A673 (cell line): ENCODE data around the gene PRODH. TPM values are rescaled to one million over a fixed set of nuclear protein-coding genes. Genes with fewer than 3 reads are reported as not detected.
"Not testable (repeated sequence)": the region's sequence is repeated elsewhere in the genome, so short reads cannot be mapped to it uniquely, and the experiment has no call there.

Experiments used
- BruUV-seq: library from RNA; stranded (reverse); fragments of 400-500 nt; replicated peaks from 2 replicates; lab custom pipeline; 2021; lab: Mats Ljungman, UMichigan
- CTCF ChIA-PET: fragments of 300-600 bp; sonication (Branson Sonifier 250); formaldehyde crosslinking; loops from one replicate; lab custom pipeline; 2022; ENCODE audit warnings: antibody characterized with exemption; lab: Charles Lee
- POLR2A ChIA-PET: fragments of 300-600 bp; sonication (Branson Sonifier 250); formaldehyde crosslinking; loops from one replicate; lab custom pipeline; 2022; ENCODE audit warnings: antibody characterized with exemption; ENCODE audit not compliant: low non-redundant PET; lab: Charles Lee
- DNase-seq: peaks from one replicate; pipeline ENCODE4 v3.0.0-alpha.2; 2015; ENCODE audit warnings: low spot score
- H3K27ac ChIP-seq: fragments of 200-600 bp; sonication (generic); 2 replicates; pipeline ENCODE4 v1.5.1; 2016; ENCODE audit warnings: mixed run types, low read depth, mild to moderate bottlenecking, mixed read lengths, antibody characterized with exemption, low read length; ENCODE audit not compliant: poor library complexity, severe bottlenecking
- H3K27me3 ChIP-seq: fragments of 200-600 bp; sonication (generic); replicated peaks from 2 replicates; pipeline ENCODE4 v1.6.1; 2017; ENCODE audit warnings: mixed run types, low read depth, mild to moderate bottlenecking, mixed read lengths, antibody characterized with exemption, low read length; ENCODE audit not compliant: insufficient read depth, poor library complexity
- H3K36me3 ChIP-seq: fragments of 200-600 bp; sonication (generic); 2 replicates; pipeline ENCODE4 v1.6.1; 2016; ENCODE audit warnings: mixed run types, mild to moderate bottlenecking, mixed read lengths, antibody characterized with exemption, low read length; ENCODE audit not compliant: insufficient read depth, poor library complexity, severe bottlenecking
- H3K4me1 ChIP-seq: fragments of 200-600 bp; sonication (generic); 2 replicates; pipeline ENCODE4 v1.6.1; 2017; ENCODE audit warnings: mixed run types, mild to moderate bottlenecking, mixed read lengths, antibody characterized with exemption, low read length; ENCODE audit not compliant: insufficient read depth, poor library complexity, severe bottlenecking
- H3K4me3 ChIP-seq: fragments of 200-600 bp; sonication (generic); 2 replicates; pipeline ENCODE4 v1.5.1; 2016; ENCODE audit warnings: low read depth, mixed run types, mild to moderate bottlenecking, mixed read lengths, low read length; ENCODE audit not compliant: poor library complexity, severe bottlenecking
- H3K9me3 ChIP-seq: fragments of 200-600 bp; sonication (generic); 2 replicates; pipeline ENCODE4 v1.6.1; 2016; ENCODE audit warnings: mixed run types, low read depth, mild to moderate bottlenecking, mixed read lengths, antibody characterized with exemption, low read length; ENCODE audit not compliant: poor library complexity, severe bottlenecking
- EZH2 ChIP-seq: fragments of 200-600 bp; sonication (generic); IDR thresholded peaks from 2 replicates; pipeline ENCODE4 v1.6.1; 2017; ENCODE audit warnings: borderline replicate concordance, low read depth, mild to moderate bottlenecking, mixed read lengths, antibody characterized with exemption, low read length; ENCODE audit not compliant: poor library complexity, severe bottlenecking
- intact Hi-C: fragments of 100-400 bp; cut with micrococcal nuclease; formaldehyde crosslinking; loops from one replicate; pipeline ENCODE4 v1.10.0; 2022; ENCODE audit not compliant: unreplicated experiment
- total RNA-seq: library from RNA; stranded (reverse); gene quantifications from 2 replicates; pipeline ENCODE4 v1.2.3, GENCODE V29; 2021
- TF ChIP-seq, protein P1 (sequence below): fragments of 300-800, 200-600 bp; sonication (generic); conservative IDR thresholded peaks from 2 replicates; pipeline ENCODE4 v1.5.1; 2017; ENCODE audit warnings: low read depth, mild to moderate bottlenecking, antibody characterized with exemption, low read length, moderate library complexity, mixed read lengths

The PRODH gene
- total RNA-seq, 1 experiment from 2014 or later = 10.9 TPM

DNA sequence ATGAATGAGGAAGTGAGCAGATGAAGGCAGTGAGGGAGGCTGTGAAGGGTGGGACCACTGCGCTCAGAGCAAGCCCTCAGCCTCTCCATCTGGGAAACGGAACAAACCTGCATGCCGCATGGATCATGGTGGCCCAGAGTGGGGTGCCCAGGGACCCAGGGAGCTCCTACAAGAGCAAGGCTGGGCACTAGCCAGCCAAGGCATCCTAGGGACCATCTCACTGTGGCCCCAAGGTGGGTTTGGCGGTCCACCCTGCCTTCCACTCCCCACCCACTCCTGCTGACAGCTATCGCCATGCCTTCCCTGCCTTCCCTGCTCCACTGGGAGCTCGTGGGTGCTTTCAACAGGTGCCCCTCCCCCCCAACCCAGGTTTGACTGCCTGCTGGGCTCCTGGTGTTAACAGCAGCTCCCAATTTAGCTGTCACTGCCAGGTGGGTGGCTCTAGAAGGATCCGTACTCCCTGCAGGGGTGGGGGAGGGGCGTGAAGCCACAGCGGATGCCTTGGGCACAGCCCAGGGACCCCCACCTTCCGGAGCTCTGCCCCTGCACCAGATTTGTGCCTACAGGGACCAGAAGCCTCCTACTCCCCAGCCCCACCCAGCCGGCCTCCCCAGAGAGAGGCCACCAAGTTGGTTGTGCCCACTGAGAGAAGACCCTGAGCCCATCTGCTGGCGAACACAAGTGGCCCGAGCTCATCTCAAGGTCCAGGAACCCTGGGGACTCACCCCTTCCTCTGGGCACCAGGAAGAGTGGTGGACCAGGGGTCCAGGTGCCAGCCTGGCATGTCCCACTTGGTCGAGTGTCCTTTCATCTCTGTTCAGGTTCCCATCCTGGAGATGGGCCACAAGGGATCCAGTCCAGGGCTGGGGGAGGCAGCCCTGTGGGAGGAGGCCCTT lies 29.7 kb upstream of the PRODH start:
- intact Hi-C loops = no loop called here
- CTCF ChIA-PET = no interaction called here

DNA sequence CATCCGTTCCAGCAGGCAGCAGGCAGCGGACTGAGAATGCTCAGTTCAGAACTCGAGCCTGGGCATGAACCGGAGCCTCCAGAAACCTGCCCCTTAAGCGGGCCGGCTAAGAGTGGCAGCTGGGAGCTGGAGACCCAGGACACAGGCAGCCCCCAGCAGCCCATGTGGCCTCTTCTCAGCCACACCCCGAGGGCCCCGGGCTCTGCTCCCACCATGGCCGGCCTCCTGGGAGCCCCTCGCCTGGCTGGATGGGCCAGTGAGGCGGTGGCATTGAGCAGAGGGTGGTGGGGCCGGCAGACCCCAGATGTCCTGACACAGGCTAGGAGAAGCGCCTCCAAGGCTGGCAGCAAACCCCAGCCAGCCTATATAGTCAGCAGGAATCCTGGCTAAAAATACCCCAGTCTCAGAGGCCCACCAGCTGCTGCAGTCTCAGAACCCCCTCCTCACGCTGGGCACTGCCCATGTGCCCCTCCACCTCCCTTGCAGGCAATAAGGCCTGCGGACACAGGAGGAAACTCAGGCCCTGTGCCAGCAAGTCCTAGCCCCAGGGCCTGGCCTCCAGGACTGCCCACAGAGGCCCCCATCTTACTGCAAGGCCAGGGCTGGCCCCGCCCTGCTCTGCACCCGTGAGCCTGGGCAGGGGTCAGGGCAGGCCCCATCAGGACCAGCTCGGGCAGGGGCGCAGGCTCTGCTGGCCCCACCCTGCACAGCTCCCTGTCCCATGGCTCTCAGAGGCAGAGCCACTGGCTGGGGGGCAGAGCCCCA lies 28.6 kb upstream of the PRODH start:
- intact Hi-C loops, H3K27me3 ChIP-seq, H3K4me3 ChIP-seq, DNase-seq, BruUV-seq, H3K27ac ChIP-seq, H3K4me1 ChIP-seq, H3K36me3 ChIP-seq, POLR2A ChIA-PET, H3K9me3 ChIP-seq, CTCF ChIA-PET: not testable (repeated sequence)

More for the DNA sequence above, 29.7 kb upstream of the PRODH start:
- no peaks in the 10 kb centered on the region for H3K4me1 ChIP-seq
- DNase-seq = no peak
- H3K4me3 ChIP-seq = no peak overlapping the region
- no peaks in the 10 kb centered on the region for H3K27me3 ChIP-seq
- H3K36me3 ChIP-seq = no peaks in the 10 kb centered on the region
- no TSS peak for BruUV-seq
- H3K9me3 ChIP-seq = no peaks in the 10 kb centered on the region
- POLR2A ChIA-PET = no interaction called here
- no peak for TF ChIP-seq EZH2
- TF ChIP-seq, protein P1, sequence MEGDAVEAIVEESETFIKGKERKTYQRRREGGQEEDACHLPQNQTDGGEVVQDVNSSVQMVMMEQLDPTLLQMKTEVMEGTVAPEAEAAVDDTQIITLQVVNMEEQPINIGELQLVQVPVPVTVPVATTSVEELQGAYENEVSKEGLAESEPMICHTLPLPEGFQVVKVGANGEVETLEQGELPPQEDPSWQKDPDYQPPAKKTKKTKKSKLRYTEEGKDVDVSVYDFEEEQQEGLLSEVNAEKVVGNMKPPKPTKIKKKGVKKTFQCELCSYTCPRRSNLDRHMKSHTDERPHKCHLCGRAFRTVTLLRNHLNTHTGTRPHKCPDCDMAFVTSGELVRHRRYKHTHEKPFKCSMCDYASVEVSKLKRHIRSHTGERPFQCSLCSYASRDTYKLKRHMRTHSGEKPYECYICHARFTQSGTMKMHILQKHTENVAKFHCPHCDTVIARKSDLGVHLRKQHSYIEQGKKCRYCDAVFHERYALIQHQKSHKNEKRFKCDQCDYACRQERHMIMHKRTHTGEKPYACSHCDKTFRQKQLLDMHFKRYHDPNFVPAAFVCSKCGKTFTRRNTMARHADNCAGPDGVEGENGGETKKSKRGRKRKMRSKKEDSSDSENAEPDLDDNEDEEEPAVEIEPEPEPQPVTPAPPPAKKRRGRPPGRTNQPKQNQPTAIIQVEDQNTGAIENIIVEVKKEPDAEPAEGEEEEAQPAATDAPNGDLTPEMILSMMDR = no peak
- no peak overlapping the region for H3K27ac ChIP-seq

DNA sequence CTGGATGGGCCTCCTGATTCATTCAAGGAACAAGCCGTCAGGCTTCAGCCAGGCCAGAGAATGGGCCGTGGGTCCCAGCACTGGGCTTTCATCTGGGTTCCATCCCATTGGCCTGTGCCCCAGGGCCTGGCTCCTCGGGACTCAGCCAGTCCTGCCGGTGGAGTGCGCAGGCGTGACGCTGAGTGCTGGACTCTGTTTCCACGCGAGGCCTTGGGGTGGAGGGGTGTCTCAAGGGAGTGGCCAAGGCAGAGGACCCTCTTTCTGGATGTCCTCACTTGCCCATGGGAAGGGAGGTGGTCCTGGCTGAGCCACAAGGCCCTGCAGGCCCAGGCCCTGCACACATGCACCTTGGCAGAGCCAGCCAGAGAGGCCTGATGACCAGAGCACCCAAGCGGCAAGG lies 28.0 kb upstream of the PRODH start:
- BruUV-seq, H3K9me3 ChIP-seq, H3K4me1 ChIP-seq, H3K27me3 ChIP-seq, intact Hi-C loops, H3K36me3 ChIP-seq, H3K4me3 ChIP-seq, CTCF ChIA-PET, POLR2A ChIA-PET, DNase-seq, H3K27ac ChIP-seq: not testable (repeated sequence)

DNA sequence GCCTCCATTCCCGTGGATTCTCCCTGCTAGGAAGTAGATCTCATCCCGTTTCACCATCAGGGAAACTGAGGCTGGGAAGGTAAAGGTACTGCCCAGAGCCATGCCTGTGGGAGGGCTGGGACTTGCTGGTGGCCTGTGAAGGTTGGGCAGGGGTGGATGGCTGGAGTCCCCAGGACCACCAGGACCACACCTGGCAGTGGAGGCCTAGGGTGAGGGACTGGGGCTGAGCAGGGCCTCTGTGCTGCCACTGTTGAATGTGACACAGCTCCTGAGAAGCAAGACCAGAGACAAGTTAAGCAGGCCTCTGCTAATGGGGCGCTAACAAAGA lies 26.2 kb upstream of the PRODH start:
- no peak for TF ChIP-seq EZH2
- TF ChIP-seq, protein P1 = no peak
- Histone ChIP-seq H3K36me3 (no peaks in the 10 kb centered on the region), H3K9me3 (no peaks in the 10 kb centered on the region), H3K27ac (no peak overlapping the region), H3K4me3 (no peak overlapping the region), H3K4me1 (no peaks in the 10 kb centered on the region), H3K27me3 (no peaks in the 10 kb centered on the region)
- ChIA-PET POLR2A (no interaction called here), CTCF (no interaction called here)
- BruUV-seq = no TSS peak
- intact Hi-C loops = no loop called here
- DNase-seq = no peak

DNA sequence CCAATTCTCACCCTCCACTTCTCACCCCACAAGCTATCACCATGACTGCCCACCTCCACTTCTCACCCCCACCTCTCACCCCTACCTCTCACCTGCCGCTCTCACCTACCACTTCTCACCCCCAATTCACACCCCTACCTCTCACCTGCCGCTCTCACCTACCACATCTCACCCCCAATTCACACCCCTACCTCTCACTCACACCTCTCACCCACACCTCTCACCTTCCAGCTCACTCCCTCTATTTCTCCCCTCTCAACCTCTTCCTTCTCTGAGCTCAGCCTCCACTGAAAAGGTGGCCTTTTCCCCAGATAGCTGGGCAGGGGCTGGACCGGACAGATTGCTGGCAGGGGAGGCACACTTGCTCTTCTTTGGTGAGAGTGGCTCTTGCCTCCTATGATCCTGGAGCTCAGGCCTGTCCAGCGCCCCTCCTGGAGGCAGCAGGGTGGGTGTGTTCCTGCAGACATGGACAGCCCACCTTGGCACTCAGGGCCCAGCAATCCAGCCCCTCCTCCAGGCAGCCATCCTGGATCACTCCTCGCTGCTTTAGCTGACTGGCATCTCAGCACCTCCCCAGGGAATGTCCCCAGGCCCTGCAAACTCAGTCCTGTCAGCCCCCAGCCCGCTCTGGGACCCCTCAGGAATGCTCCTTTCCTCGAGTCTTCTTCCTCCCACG lies 25.7 kb upstream of the PRODH start:
- H3K4me3 ChIP-seq, CTCF ChIA-PET, DNase-seq, H3K27ac ChIP-seq, H3K4me1 ChIP-seq, H3K27me3 ChIP-seq, intact Hi-C loops, BruUV-seq, H3K9me3 ChIP-seq, POLR2A ChIA-PET, H3K36me3 ChIP-seq: not testable (repeated sequence)
